Neutrophil (primary cell): ENCODE results near the gene PANK4.

Experiments
- H3K27ac ChIP-seq: fragments of 200-600 bp; sonication (generic); 2 replicates; pipeline ENCODE4 v1.5.1; 2016; ENCODE audit warnings: mild to moderate bottlenecking, moderate library complexity
- H3K27me3 ChIP-seq: fragments of 200-600 bp; sonication (generic); 2 replicates; pipeline ENCODE4 v1.6.0; 2016; ENCODE audit warnings: mild to moderate bottlenecking
- H3K36me3 ChIP-seq: fragments of 200-600 bp; sonication (generic); 2 replicates; pipeline ENCODE4 v1.5.1; 2017
- H3K4me1 ChIP-seq, 2 experiments: fragments of 200-600 bp in 1 of 2; sonication (generic) in 1 of 2; 1 replicate in 1 of 2; 2 replicates in 1 of 2; pipeline versions ENCODE4 v1.5.1 to v1.6.1; 2013 to 2016; ENCODE audit warnings: low read depth in 1 of 2, low read length in 1 of 2, mild to moderate bottlenecking in 1 of 2, moderate library complexity in 1 of 2; ENCODE audit not compliant: control insufficient read depth in 1 of 2, insufficient read depth in 1 of 2
- H3K4me3 ChIP-seq, 2 experiments: fragments of 200-600 bp in 1 of 2; sonication (generic) in 1 of 2; 1 replicate in 1 of 2; 2 replicates in 1 of 2; pipeline ENCODE4 v1.5.1; 2013 to 2016; ENCODE audit warnings: low read depth in 1 of 2, low read length in 1 of 2, mild to moderate bottlenecking in 1 of 2, moderate library complexity in 1 of 2
- H3K9me3 ChIP-seq: fragments of 200-600 bp; sonication (generic); 2 replicates; pipeline ENCODE4 v1.5.1; 2016
- CTCF ChIP-seq: fragments of 200-600 bp; sonication (generic); IDR thresholded peaks from 2 replicates; pipeline ENCODE4 v1.5.1; 2016; ENCODE audit warnings: antibody characterized with exemption

PANK4 gene

DNA sequence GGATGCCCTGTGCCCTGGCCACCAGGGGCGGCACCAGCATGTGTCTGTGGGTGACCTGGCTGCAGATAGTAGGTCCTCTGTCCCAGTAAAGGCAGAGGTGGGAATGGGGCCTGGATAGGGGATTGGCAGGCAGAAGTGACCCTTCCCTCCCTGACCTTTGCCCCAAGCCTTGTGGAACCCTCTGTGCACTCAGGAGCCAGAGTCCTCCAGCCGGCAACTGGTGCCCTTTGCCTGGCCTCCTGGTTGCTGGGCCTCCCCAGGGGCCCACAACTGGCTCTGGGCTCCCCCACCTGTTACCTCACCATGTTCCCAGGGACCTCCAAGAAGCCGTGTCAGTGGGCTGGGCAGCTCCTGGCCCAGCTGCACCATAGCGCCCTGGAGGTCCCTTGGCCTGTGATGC, 40.4 kb downstream of the PANK4 start:
- Histone ChIP-seq H3K36me3 (no peaks in the 10 kb centered on the region), H3K27me3 (no peaks in the 10 kb centered on the region)

GRCh38 chr1:2483970-2484369, 42.4 kb downstream of the PANK4 start:
- H3K27ac ChIP-seq: no peak overlapping the region
- H3K36me3 ChIP-seq: no peaks in the 10 kb centered on the region
- no peak for TF ChIP-seq CTCF
- no peaks in the 10 kb centered on the region for H3K4me1 ChIP-seq
- no peak overlapping the region for H3K4me3 ChIP-seq
- H3K27me3 ChIP-seq: no peaks in the 10 kb centered on the region
- no peaks in the 10 kb centered on the region for H3K9me3 ChIP-seq

More for the DNA sequence above, 40.4 kb downstream of the PANK4 start:
- no peak overlapping the region for H3K4me3 ChIP-seq
- H3K9me3 ChIP-seq: no peaks in the 10 kb centered on the region
- no peak for TF ChIP-seq CTCF
- no peak overlapping the region for H3K27ac ChIP-seq
- no peaks in the 10 kb centered on the region for H3K4me1 ChIP-seq

DNA sequence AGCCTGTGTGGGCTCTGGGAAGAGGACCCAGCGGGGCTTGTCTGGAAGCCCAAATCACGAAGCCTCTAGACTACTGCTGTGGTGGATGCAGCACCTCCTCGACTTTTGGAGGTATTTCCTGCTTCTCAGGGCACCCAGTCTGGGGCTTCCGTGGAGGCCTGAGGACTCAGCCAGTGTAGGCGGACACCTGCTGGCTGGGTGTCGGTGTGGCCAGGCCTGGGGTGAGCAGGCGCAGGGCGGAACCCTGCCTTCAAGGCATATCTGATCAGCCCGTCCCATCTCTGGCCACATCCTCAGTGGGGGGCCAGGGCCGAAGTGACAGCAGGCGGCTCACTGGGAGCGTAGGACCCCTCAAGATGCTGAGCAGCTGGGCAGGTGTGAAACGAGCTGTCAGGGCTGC, 43.4 kb downstream of the PANK4 start:
- Histone ChIP-seq H3K9me3 (no peaks in the 10 kb centered on the region), H3K4me1 (no peaks in the 10 kb centered on the region), H3K36me3 (no peaks in the 10 kb centered on the region), H3K4me3 (no peak overlapping the region), H3K27ac (no peak overlapping the region), H3K27me3 (no peaks in the 10 kb centered on the region)
- TF ChIP-seq CTCF: no peak

DNA sequence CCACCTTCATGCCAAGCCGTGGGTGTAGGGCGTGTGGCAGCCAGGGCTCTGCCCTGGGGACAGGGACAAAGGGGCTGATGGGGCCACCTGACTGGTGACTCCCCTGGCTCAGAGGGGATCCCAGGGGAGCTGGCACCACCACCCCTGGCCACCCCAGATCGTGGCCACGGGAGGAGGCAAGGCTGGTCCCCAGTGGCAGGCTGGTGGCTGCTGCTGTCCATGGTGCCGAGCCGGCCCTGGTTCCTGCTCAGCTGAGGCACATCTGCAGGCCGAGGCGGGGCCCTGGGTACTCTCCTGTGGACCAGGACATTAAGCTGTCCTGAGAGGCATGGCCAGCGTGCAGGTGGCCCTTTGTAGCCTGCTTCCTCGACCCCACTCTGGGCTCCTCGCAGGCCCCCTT, 43.8 kb downstream of the PANK4 start:
- Histone ChIP-seq H3K9me3 (no peaks in the 10 kb centered on the region), H3K4me1 (no peaks in the 10 kb centered on the region), H3K36me3 (no peaks in the 10 kb centered on the region), H3K27ac (no peak overlapping the region), H3K4me3 (no peak overlapping the region), H3K27me3 (no peaks in the 10 kb centered on the region)
- TF ChIP-seq CTCF: no peak

GRCh38 chr1:2481885-2482284, 44.5 kb downstream of the PANK4 start:
- no peaks in the 10 kb centered on the region for H3K36me3 ChIP-seq
- no peaks in the 10 kb centered on the region for H3K4me1 ChIP-seq
- H3K27me3 ChIP-seq: no peaks in the 10 kb centered on the region
- no peaks in the 10 kb centered on the region for H3K9me3 ChIP-seq
- no peak for TF ChIP-seq CTCF
- H3K4me3 ChIP-seq: no peak overlapping the region
- H3K27ac ChIP-seq: no peak overlapping the region

DNA sequence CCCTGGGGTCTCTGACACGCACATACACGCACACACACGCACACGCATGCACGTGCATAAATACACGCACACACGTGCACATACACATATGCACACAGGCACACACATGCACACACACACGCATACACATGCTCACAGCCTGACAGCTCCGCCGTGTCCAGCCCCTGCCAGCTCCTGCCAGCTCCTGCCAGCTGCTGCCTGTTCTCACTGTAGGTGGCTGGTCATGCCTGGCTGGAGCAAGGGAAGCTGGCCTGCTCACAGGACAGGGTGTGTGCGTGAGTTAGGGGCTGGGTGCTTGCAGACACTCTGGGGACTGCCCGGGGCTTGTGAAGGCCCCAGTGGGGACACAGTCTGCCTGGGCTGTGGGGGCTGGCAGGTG, 45.4 kb downstream of the PANK4 start:
- no peak overlapping the region for H3K4me3 ChIP-seq

More for the DNA sequence above, 45.4 kb downstream of the PANK4 start:
- Histone ChIP-seq H3K27ac (no peak overlapping the region), H3K27me3 (no peaks in the 10 kb centered on the region), H3K4me1 (no peaks in the 10 kb centered on the region), H3K36me3 (no peaks in the 10 kb centered on the region), H3K9me3 (no peaks in the 10 kb centered on the region)
- no peak for TF ChIP-seq CTCF
